IPS DF 19.7 (cell line): ENCODE results near the gene MAP1LC3B.

ENCODE experiments used
- DNase-seq: peaks from one replicate; pipeline ENCODE4 v3.0.0-alpha.2; 2013; ENCODE audit warnings: low read depth, low spot score

The MAP1LC3B gene

DNA sequence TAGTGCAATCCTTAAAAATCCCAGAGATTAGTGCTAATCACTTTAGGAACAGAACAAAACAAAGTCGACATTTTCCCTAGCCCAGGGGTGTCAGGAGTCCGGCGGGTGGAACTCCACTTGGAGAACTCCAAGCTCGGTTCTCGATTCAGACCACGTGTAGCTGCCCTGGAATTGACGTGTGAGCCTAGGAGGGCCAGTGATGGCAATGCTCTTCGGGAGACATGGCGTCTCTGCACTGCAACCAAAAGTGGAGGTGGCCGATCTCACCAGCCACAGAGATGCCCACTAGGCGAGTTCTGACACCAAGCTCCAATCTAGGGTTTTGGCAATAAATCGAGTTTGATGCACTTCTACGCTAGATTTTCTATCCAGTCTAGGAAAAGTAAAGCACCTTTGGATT lies 17.6 kb downstream of the MAP1LC3B start:
- no peak for DNase-seq

- DNase-seq = no peak
Observed at GRCh38 chr16:87410530-87410929, 18.4 kb downstream of the MAP1LC3B start.

DNA sequence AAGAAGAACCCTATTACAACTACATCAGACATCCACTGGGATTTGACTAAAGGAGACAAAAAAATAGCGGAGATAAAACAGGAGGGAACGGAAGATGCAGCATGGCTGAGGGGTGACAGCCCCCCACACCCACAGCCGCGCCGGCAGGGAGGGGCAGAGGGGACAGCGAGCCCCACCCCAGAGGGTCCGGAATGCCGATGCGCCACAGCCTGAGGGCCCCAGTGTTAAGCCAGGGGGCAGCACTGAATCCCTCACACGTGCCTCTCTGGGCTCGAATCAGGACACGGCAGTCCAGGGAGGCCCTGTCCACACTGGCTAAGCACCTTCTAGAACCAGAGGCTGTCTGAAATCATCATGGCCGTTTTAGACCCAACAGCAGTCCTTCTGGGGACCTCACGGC lies 18.8 kb downstream of the MAP1LC3B start:
- DNase-seq = no peak

DNA sequence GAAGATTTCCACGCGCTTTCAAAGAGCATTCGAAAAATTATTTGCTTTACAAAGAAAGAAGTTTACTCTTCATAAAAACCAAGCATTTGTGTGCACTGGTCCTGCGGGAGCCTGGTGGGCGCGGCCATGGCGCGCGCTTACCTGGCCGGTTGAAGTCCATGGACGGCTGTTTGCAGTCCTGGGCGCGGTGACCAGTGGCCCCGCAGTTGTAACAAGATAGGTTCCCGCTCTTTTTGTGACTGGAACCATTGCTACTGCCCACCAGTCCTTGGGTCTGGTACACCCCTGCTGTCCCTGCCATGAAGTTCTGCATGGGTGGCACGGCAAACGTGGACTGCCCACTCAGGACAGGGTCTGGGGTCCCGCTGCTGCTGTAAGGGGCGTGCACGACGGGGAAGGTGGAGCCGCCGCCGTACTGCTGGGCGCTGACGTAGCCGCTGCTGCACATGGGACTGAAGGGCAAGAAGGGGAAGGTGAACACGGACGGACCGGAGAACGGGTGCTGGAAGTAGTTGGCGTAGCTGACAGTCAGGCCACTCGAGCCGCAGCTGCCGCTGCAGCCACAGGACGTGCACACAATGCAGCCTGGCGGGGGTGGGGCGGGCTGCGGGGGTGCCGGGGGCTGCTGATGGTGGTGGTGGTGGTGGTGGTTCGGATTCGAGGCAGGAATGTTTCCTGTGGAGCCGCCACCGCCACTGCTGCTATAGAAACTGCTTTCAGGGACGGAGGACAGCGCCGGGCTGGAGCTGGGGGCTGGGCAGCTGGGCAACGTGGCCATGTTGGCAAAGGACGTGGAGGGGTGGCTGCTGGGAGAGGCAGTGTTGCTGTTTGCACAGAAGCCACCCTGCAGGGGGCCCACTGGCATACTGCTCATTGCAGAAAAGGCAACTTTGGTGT lies 19.5 kb downstream of the MAP1LC3B start:
- no peak for DNase-seq

DNA sequence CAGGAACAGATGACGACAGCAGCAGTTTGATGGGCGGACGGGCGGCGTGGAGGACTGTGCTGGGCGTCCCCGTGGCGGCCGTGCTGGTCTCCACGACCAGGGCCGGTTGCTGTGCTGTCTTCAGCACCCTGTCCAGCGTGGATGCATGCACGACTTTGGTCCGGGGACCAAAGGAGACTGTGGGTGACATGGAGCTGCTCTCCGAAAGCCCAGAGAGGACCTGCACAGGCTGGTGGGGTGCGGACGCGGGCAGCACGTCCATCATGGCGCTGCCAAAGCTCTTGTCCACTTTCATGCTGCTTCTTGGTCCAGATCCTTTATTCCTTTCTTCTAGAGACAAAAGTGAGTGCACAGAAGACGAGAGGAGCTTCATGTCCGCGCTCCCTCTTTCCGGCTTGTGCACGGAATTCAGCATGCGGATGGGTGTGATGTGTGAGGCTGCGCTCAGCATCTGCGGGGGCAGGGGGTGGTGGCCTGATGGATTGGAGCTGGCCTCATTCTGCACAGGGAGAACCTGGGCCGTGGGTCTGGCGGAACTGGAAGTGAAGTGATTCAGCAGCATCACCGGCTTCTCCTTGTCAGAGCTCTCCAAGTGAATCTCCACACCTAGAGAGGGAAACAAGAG lies 20.3 kb downstream of the MAP1LC3B start:
- no peak for DNase-seq

DNA sequence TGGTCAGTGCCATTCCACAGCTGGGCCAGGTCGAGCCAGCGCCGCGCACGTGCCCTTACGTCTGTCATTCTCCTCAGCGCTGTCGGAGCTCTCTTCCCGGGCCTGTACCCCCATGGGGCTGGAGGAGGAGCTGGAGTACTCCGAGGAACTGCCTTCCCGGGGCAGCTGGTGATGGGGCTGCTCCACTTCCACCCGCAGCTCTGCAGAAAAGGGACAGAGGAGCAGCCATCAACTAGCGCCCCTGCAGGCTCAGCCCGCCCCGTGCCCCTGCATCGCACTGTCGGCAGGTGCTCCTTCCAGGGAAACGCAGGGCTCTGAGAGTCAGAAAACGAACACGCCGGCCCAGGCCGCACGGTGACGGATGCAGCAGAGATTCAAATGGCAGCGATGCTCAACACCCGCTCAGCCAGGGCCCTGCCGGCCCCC lies 20.9 kb downstream of the MAP1LC3B start:
- DNase-seq = no peak

DNA sequence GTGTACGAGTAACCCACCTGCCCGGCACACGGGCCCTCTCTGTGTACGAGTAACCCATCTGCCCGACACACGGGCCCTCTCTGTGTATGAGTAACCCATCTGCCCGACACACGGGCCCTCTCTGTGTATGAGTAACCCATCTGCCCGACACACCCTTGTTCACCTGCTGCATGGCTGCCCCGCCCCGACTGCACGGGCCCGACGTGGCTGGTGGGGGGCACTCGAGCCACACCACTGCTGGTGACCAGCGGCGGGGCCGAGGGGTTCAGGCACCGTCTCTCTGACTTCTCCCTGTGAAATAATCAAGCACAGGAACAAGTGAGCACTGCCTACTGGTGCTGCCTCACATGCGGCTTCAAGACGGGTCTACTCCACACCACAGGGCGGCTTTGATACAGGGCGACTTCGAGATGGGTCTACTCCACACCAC lies 22.1 kb downstream of the MAP1LC3B start:
- DNase-seq = no peak

DNA sequence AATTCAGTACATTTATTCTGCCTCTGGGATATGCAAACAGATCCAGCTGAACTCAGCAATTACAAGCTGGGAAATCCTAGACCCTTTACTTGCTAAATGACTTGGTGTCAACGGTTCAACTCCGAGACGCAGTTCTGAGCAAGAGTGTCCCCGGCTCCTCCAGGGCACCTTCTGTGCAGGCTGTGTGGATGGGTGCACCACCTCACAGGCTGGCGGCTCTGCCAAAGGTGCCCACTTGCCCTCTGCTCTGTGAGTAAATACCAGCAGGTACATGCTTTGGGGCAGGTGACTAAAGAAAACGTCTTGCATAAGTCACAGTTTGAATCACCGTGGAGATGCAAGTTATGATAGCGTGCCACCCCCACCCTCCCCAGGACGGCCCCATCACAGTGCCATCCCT lies 23.3 kb downstream of the MAP1LC3B start:
- DNase-seq = no peak

- no peak for DNase-seq
Observed at GRCh38 chr16:87416826-87417527, 24.8 kb downstream of the MAP1LC3B start.

DNA sequence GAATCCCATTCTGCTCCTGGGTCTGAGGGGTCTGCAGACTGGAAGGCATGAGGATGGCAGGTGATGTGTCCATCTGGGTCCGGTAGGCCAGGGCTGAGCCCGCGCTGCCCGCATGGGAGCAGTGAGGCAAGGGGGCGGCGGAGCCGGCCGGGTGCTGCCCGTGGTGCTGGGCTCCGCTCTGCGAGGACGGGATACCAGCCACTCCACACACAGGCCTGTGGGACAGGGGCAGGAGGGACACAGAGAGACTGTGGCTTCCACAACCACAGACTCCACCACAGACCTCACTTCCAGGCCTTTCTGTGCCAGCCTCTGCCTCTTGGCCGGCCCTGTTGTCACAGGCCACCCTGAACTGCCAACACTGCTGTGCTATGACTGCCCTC lies 25.4 kb downstream of the MAP1LC3B start:
- no peak for DNase-seq

GRCh38 chr16:87418216-87418615 lies 26.1 kb downstream of the MAP1LC3B start:
- DNase-seq = no peak

- no peak for DNase-seq
Observed at GRCh38 chr16:87418644-87419043, 26.5 kb downstream of the MAP1LC3B start.

DNA sequence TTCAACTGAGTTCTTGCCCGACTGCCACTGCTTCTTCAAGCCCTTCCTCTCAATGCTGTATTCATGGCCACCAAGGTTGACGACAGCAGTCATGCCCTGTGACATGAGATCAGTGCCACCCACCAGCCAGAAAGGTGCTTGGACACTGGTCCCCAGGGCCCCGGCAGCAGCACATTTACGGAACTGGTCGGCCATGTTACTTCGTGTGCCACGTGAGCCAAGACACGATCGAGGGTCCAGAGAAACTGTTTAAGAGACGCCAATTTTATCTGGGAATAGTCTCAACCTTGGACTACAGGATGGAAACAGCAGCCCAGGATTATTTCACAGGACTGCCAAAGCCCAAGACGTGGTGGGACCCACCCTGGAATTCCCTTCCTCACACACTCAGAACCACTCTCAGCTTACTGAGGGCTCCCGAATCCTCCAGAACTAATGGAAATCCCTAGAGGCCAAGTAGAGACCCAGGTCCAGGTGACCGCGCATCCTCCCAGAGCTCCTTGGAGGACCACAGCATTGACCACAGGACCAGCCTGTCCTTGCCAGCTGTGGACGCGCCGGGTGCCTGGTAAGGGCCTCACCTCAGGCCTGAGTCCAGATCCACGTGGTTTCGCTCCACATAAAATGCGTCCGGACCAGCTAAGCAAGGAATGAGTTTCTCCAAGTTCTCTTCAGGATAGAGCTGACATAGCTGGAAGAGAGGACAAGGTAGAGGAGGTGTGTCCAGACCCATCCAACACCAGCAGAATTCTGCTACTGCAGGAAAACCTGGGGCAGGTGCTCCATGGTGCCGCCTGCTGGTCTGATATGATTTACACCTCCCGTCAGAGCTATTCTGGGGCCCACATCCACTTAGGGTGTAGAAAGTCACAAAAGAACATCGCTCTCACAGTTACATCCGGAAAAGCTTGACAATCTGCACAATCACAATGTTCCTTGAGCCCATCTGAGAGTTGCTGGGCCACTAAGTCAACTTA lies 28.2 kb downstream of the MAP1LC3B start:
- no peak for DNase-seq

GRCh38 chr16:87421003-87421912 lies 29.1 kb downstream of the MAP1LC3B start:
- DNase-seq = no peak

GRCh38 chr16:87422106-87422505 lies 30.0 kb downstream of the MAP1LC3B start:
- no peak for DNase-seq

- no peak for DNase-seq
Observed at GRCh38 chr16:87423429-87423828, 31.3 kb downstream of the MAP1LC3B start.

GRCh38 chr16:87424266-87424665 lies 32.1 kb downstream of the MAP1LC3B start:
- no peak for DNase-seq

GRCh38 chr16:87425941-87426340 lies 33.8 kb downstream of the MAP1LC3B start:
- no peak for DNase-seq

DNA sequence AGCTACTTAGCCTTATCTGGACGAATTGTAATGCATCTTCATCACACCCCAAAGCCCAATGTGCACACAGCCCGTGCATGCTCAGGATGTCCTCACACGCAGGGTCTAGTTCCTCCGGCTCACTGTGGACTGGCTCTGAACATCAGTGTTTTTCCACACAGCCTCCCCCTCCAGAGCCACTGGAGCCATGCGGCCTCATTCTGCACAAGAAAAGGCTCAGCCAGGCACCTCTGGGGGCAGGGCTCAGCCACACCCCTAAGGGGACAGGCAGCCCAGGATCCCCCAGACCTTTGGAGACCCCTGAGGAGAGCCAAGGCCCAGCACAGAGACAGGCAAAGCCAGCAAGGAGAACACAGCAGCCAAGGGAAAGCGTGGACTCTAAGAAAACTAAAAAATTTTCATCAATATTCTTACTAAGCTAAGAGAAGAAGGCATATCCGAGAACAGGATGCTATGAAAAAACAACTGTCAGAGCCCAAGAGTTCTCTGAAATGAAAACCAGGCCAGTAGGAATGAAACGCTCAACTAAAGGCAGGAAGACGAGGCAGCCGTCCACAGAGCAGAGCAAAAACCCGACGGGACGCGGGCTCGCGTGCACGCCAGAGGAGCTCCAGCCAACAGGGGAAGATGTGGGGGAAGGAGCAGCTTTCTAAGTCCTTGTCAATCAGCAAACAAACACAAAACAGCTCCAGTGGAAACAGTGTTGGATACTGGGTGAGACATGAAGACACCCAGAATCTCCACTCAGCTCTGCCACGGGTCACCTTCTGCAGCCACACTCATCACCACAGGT lies 34.5 kb downstream of the MAP1LC3B start:
- DNase-seq = no peak
